ENCODE measurements around the gene ABCC12. TPM values are rescaled to one million over a fixed set of nuclear protein-coding genes. Genes with fewer than 3 reads are reported as not detected.

ABCC12 gene
- total RNA-seq, 1 donor from 2014 or later: 0.06 TPM

DNA sequence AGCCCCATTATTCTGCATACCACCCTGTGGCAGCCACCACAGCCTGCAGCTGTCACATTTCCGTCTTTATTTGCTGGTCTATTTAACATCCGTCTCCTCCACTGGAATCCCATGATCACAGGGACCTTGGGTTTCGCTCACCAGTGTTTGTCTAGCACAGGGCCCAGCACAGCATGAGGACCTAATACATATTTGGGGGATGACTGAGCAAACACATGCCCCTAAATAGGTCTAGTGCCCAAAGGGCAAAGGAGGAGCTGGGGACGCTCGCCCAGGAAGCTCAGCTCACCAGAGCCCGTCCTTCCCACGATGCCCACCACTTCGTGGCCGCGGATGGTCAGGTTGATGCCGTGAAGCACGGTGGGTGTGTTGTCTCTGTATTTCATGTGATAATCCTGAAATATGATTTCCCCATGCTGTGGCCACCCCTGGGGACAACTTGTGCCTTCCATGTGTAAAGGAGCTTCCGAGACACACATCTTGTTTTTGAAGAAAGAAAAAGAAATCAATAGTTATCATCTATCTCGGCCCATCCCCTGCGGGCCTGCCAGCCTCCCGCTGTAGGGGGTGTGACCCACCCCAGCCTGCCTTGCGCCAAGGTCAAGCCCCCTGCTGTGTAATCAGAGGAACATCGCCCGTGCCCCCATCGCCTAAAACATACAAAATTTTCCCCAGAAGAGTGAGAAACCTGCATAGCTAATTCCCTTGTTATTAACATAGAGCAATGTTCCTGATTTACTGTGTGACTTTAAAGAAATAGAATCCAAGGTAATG, 21.0 kb upstream of the ABCC12 start:
- Histone ChIP-seq H3K4me1 (no peaks in the 10 kb centered on the region), H2AFZ (replicated peaks) (no peak overlapping the region), H3K4me3 (no peak overlapping the region), H3K4me2 (no peak overlapping the region), H3F3A (ENCODE audit: low read depth) (no peaks in the 10 kb centered on the region), H3K27me3 (no peaks in the 10 kb centered on the region), H3K9me3 (ENCODE audit: low read depth) (no peaks in the 10 kb centered on the region), H3K79me2 (ENCODE audit: low read depth) (no peaks in the 10 kb centered on the region), H4K20me1 (ENCODE audit: low read depth) (no peaks in the 10 kb centered on the region), H3K27ac (no peak overlapping the region), H3K36me3 (no peaks in the 10 kb centered on the region), H3K9ac (no peak overlapping the region)
- Mint-ChIP-seq H3K4me1 (peaks cover 12% of the 10 kb centered on the region), H3K36me3 (no peaks in the 10 kb centered on the region), H3K27me3 (ENCODE audit: insufficient read depth, low read depth) (peaks cover 6% of the 10 kb centered on the region), H3K9me3 (no peaks in the 10 kb centered on the region), H3K27ac (no peak overlapping the region), H3K4me3 (no peak overlapping the region)
- TF ChIP-seq EZH2 (IDR thresholded peaks at IDR 0.05): no peak
- no peak for TF ChIP-seq EZH2phosphoT487 (IDR thresholded peaks at IDR 0.05)
- TF ChIP-seq CTCF (IDR thresholded peaks at IDR 0.05): no peak
- DNase-seq (ENCODE audit: low spot score): no peak

DNA sequence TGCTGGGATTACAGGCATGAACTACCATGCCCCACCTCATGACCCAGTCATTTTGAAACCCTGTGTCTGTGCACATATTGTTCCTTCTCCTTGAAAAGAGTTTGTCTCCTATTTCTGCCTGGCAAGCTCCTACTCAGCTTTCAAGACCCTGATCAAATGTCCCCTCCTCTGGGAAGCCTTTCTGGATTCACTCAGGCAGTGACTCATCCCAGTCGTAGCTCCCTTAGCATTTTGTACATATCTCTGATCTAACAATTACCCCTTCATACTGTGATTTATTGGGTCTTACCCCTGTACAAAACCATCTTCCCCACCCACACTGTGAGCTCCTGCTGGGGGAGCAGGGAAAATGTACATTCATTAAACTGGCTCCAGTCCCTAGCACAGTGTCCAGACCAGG, 18.1 kb upstream of the ABCC12 start:
- no peaks in the 10 kb centered on the region for H3K4me1 ChIP-seq
- no peaks in the 10 kb centered on the region for H3K36me3 Mint-ChIP-seq
- no peaks in the 10 kb centered on the region for H3K9me3 Mint-ChIP-seq
- H3K4me3 ChIP-seq: no peak overlapping the region
- no peak for DNase-seq (ENCODE audit: low spot score)
- H3K27me3 Mint-ChIP-seq (ENCODE audit: insufficient read depth, low read depth): peaks cover 6% of the 10 kb centered on the region
- peaks cover 12% of the 10 kb centered on the region for H3K4me1 Mint-ChIP-seq
- H3K9ac ChIP-seq: no peak overlapping the region
- H3K9me3 ChIP-seq (ENCODE audit: low read depth): no peaks in the 10 kb centered on the region
- no peak overlapping the region for H3K4me3 Mint-ChIP-seq
- H3K36me3 ChIP-seq: no peaks in the 10 kb centered on the region
- no peaks in the 10 kb centered on the region for H3F3A ChIP-seq (ENCODE audit: low read depth)
- no peak overlapping the region for H3K27ac Mint-ChIP-seq
- no peaks in the 10 kb centered on the region for H3K79me2 ChIP-seq (ENCODE audit: low read depth)
- no peak overlapping the region for H3K27ac ChIP-seq
- no peak overlapping the region for H2AFZ ChIP-seq (replicated peaks)
- TF ChIP-seq EZH2phosphoT487 (IDR thresholded peaks at IDR 0.05) (no peak), CTCF (IDR thresholded peaks at IDR 0.05) (no peak), EZH2 (IDR thresholded peaks at IDR 0.05) (no peak)
- H4K20me1 ChIP-seq (ENCODE audit: low read depth): no peaks in the 10 kb centered on the region
- H3K27me3 ChIP-seq: no peaks in the 10 kb centered on the region
- no peak overlapping the region for H3K4me2 ChIP-seq

- Histone ChIP-seq H3K4me1 (no peaks in the 10 kb centered on the region), H3K27ac (no peak overlapping the region), H3K27me3 (no peaks in the 10 kb centered on the region), H3K36me3 (no peaks in the 10 kb centered on the region), H2AFZ (replicated peaks) (no peak overlapping the region), H3K9ac (no peak overlapping the region), H3K79me2 (ENCODE audit: low read depth) (no peaks in the 10 kb centered on the region), H4K20me1 (ENCODE audit: low read depth) (no peaks in the 10 kb centered on the region), H3K9me3 (ENCODE audit: low read depth) (no peaks in the 10 kb centered on the region), H3F3A (ENCODE audit: low read depth) (no peaks in the 10 kb centered on the region), H3K4me2 (no peak overlapping the region), H3K4me3 (no peak overlapping the region)
- H3K9me3 Mint-ChIP-seq: no peaks in the 10 kb centered on the region
- H3K4me3 Mint-ChIP-seq: no peak overlapping the region
- no peak for TF ChIP-seq CTCF (IDR thresholded peaks at IDR 0.05)
- no peak for TF ChIP-seq EZH2phosphoT487 (IDR thresholded peaks at IDR 0.05)
- no peak for DNase-seq (ENCODE audit: low spot score)
- peaks cover 4% of the 10 kb centered on the region for H3K27me3 Mint-ChIP-seq (ENCODE audit: insufficient read depth, low read depth)
- H3K27ac Mint-ChIP-seq: no peak overlapping the region
- peaks cover 12% of the 10 kb centered on the region for H3K4me1 Mint-ChIP-seq
- H3K36me3 Mint-ChIP-seq: no peaks in the 10 kb centered on the region
Observed at GRCh38 chr16:48172682-48173081, 16.9 kb upstream of the ABCC12 start.
